ENCODE results near the gene UQCC2. TPM values are rescaled to one million over a fixed set of nuclear protein-coding genes. Genes with fewer than 3 reads are reported as not detected.
A peak's percentile ranks its signal among the peaks of the same experiment; 100 is the strongest.

The UQCC2 gene
- polyA plus RNA-seq, 10 donors = 55.0 to 85.8 (median 69.2) TPM

DNA sequence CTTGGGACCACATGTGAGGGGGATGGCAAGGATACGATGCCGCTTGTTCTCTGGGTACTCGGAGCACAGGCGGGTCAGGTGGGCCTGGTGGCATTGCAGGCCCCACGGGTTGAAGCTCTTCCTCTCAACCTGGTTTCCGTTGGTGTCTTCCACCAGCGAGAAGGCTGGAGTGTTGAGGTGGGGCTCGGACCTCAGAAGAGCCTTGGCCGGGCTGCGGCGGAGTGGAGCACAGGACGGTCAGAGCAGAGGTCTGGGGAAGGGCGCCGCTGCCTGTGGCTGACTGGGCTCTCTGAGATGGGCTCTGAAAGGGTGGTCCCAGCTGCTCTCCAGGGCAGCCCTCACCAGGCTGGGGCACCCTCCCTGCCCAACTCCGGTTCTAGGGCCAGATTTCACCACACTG is 15.2 kb upstream of the UQCC2 start:
- DNase-seq = no peak

DNA sequence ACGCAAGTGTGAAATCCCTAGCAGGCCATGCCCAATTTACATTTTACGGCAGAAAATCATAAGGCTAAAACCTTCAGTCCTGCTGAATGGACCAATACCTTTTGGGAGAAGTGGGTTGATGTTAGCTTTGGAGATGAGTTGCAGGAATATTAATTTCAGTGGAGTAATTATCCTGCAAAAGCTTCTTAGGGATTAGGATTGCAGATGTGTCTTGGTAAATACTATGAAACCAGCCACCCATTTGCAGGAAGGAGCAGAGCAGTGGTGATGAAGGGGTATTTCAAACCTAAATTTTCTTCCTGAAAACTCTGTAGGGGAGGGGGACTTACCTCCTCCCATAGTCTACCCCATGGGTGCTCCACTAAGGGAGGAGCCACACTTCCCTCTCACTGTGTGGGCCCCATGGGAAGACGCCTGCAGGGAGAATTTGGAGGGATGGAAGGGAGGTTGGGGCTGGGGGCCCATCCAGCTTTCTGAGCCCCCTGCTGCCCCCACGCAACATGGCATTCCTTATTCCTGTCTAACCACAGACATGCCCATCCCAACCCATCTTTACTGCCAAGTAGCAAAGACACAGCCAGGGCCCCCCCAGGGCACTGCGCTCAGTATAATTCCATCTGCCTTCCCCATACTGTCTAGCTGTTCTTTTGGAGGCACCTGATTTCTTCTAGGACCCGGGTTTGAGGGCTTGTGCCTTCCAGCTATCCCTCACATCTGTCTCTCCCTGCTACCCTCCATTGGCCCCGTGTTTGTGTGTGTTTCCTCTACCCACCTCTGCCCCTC is 14.6 kb upstream of the UQCC2 start:
- DNase-seq = no peak

DNA sequence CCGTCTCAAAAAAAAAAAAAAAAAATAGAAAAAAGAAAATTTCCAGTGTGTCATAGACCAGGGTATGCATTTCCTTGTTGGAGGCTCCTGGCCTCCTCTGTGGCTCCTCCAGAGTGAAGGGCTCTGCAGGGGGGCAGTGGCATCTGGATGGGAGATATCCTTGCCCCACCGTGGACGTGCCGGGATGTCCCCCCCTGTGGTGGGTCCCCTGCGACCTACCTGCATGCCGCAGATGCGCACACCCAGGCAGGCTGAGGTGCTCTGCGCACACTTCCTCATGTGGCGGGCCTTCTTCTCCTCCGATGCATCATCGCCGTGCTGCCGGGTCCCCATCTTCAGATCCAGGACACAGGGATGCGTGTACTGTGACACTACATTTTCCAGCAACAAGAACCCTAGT is 13.7 kb upstream of the UQCC2 start:
- no peak for DNase-seq

DNA sequence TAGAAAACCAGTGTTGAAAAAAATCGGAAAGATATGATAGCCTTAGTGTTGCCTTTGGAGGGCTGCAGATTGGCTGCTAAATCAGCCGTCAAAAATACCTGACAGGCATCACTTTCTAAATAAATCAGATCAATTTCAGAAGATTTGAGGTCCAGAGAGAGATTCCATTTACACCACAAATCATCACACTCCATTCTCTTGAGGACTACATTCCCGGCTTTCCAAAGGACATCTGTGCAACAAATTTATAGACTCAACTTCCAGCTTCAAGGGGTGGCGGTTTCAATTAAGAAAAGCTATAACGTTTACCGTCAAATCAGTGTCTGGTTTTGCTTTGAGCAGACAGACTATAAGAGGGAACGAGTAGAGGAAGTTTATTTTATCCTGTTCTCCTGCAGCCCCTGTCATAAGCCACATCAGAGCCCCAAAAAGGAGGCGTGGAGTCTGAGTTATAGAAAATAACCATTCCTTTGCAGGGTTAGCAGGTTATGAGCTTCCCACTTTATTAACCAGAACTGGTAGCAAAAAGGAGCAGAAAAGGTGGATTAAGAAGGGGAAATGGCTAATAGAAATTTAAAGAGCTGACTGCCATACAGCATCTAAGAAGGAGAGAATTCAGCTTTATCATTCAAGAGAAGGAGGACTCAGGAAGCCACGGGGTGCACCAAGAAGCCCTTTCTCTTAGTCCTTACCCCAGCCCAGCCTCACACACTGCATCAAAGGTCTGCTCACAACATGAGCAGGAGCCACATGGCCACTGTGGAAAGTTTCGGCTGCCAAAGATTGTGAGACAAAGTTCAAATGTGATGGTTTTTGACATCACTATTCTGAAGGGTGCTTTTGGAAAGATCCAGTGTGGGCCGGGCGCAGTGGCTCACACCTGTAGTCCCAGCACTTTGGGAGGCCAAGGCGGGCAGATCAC is 12.9 kb upstream of the UQCC2 start:
- DNase-seq = no peak

DNA sequence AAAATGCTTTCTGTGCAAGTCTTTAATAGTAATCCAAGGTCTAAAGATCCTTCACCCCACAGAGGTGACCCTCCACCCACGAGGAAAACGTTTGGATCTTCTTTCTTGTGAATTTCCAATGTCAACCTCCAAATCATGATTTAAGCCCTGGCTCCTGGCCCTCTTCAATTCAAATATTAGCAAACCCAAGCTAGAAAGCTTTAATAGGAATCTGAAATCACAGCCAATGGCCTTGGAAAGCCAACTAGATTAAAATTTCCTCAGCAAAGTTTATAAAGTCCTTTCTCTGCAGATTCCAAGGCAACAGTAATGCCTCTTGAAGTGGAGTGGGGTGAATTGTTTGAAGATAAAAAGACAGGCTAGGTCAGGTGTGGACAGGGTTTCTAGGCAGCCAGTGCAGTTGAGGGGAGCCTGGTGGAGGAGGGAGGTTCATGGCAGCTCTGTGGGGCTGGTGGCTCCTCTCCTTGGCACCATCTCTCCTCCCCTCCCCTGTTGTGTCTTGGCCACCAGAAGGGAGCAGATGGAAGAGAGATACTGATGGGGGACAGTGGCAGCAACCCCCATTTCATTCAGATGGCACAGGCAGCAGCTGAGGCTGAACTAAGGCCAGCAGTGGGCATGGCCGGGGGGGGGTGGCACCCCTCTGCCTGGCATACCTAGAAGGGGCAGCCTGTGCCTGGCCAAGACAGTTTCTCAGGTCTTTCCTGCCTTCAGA is 12.0 kb upstream of the UQCC2 start:
- DNase-seq = peak in 1 of 3 donors; percentile 35

DNA sequence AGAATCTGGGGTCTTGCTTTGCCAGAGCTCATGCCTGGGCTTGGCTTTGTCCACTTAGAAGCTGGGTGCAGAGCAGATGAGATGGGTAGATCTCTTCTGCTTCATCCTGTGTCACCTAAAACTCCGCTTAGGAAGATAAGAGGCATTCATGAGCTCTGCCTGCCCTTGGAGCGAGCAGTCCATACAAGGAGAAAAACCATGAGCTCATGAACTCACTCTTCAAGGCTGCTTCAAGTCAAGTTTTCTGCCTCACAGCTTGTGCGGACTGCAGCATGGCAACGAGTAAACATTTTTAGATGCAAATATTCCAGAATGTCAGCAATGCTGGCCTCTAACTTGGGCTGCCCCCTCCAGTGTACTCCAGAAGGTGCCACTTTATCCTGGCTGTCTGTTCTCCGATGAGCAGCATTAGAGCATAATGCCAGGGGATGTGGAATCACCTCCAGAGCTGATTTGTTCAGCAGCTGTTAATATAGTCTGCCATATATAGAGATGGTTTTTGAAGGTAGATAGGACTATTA is 10.7 kb upstream of the UQCC2 start:
- DNase-seq = no peak

DNA sequence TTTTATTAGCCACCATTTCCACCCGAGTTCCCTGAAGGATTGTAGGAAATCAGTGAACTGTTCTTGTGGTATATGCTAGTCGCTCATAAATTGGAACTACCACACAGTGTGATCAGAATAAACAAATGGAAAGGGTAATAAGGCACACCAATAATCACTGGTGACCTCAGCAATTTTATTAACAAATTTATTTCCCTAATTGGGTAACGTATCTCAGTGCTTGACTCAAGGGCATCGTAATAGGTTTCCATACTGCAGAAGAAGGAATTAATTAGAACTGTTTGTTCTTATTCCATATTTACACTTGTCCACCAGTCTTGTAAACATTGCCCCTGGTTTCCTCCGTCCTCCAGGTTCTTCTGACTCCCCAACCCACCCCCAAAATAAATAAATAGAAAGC is 10.0 kb upstream of the UQCC2 start:
- no peak for DNase-seq

DNA sequence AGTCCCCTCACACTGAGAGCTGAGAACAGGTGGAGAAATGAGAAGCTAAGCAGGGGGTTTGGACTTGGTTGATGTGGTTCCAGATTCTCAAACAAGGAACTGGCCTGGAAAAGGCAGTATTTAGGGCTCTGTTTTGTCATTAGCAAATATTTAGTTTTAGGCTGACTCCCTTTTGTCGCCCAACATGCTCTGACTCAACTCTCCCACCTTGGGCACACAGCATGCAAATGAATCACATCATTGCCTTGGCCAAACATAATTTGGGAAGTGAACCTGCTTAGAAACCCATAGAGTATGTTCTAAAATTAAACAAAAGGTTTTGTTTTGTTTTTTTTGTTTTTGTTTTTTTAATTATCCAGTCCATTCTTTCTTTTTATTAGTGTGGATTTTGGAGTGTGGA is 9.5 kb upstream of the UQCC2 start:
- DNase-seq = no peak

DNA sequence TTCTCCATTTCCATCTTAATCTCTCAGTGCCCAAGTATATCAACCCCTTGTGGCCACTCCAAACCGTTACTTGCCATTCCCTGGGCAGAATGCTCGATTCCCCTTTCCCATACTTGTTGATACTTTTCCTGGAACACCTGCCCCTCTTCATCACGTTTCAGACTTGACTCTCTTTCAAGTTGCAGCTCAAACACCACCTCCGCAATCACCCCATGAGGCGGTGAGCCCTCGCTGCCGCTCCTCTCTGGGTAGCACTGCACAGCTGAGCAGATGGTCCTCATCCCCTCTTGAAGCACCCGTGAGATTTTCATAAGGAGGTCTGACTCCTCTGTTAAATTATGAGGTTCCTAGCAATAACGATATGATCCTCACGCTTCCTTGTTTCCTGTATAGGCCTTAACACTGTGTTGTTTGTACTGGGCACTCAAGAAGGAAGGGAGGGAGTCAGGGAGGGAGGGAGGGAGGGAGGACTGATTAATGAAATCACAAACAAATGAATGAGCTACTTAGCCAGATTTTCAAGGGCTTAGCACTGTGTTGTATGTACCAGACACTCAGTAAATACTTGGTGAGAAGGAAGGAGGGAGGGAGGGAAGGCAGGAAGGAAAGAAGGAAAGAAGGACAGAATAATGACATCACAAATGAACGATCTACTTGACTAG is 8.0 kb upstream of the UQCC2 start:
- no peak for DNase-seq

DNA sequence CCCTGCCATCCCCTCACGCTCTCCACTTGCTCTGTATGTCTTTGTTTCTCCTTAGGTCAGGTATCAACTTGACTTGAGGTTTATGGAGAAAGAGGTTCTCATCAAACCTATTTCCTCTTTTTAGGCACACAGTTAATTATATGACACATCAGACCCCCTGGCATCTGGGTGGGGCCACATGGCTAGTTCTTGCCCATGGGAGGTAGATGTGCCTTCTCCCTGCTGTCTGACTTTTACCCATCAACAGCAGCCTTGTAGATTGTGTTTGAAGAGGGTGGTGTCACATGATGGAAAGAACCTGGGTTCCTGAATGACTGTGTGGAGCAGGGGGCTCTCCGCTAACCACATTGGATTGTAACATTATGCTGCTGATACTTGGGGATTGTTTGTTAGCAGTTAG is 7.2 kb upstream of the UQCC2 start:
- DNase-seq = no peak

DNA sequence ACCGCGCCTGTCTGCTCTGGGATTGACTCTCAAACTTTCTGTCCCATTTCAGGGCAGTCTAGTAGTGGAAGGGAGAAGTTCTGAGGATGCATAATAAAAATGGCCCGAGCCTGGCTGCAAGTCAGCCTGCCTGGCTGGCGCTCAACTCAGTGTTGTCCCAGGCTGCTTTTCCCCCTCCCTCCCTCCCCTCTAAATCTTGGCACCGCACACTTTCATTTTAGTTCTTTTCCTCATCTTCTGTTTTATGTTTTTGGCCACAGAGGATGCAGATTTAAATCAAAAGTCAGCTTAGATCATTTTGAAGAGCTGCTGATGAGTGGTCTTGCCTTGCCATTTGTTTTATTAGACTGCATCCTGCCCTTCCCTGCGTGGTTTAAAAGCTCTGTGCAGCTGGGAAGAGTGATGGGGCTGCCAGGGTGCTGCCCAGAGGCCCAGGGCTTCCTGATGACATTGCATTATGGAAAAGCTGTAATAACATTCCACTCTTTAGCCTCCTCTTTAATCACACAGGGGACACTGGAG is 6.5 kb upstream of the UQCC2 start:
- DNase-seq = peak in 2 of 3 donors; percentile 80 to 88

DNA sequence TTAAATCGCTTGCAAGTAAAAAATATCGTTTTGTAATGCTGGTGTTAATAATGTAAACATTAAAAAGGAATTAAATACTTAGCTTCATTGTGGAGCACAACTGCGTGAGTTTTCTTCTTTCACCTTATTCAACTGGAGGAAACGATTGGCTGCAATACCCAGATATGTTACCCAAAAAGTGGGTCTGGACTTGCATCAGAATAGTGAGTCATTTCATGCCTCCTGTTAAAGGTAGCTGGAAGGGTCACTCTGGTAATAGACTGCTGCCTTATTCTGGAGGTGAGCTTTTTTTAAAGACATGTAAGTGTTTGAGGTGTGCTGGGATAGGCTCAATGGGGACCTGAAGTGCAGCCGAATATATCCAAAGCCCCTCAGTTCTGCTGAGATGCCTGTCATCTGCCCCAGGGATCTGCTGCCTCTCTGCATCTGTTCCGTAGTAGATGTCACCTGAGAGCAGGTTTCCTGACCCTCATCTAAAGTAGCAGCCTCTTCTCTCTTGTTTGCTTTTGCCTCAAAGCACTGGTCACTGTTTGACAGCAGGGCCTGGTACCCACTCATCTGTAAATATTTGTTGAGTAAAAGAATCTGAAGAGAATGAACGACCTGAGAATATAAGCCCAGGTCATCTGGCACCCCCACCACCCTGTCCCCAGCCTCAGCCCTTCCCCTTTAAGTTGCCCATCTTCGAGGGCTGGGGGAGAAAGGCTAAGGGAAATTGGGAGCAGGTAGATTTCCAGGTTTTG is 5.6 kb upstream of the UQCC2 start:
- DNase-seq = no peak

DNA sequence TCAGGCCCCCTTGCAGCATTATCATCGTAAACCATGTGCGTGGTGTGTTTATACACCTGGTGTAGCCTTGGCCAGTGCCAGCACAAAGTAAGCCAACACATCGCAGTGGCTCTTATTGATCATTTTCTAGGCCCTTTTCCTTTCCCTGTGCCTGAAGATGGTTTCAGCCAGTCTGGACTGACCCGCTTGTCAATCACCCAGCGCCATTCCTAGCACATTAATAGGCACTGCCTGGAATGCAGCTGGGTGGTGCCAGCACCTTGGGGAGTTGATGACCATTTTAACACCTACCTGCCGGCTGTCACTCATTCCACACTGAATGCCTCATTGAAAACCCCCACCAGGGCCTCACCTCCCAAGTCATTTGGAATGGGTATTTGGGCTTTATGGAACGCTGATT is 4.9 kb upstream of the UQCC2 start:
- no peak for DNase-seq

DNA sequence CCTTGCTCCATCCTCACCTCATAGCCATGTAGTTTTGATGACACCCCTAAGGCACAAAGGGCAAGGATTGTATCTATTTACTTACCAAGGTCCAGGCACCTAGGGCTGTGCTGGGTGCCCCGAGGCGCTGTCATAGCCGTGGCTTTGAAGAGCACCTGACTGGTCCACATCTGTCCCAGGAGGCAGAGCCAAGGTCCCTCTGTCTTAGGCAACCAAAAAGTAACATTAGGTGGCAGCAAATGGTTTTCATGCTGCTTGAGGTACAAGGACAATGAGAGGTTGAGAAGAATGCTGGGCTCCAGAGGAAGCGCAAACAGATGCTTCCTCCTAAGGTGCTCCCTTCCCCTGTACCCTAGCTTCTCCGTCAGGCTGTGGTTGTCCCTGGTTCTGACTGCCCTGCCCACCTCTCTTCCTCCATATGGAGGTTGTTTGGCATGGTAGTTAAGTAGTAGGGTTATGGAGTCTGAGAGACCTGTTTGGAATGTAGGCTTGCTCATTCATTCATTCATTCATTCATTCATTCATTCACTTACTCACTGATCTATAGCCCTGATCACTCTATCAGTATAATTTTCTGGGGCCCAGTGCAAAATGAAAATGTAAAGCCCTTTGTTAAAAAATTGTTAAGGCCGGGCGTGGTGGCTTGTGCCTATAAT is 3.0 kb upstream of the UQCC2 start:
- no peak for DNase-seq

DNA sequence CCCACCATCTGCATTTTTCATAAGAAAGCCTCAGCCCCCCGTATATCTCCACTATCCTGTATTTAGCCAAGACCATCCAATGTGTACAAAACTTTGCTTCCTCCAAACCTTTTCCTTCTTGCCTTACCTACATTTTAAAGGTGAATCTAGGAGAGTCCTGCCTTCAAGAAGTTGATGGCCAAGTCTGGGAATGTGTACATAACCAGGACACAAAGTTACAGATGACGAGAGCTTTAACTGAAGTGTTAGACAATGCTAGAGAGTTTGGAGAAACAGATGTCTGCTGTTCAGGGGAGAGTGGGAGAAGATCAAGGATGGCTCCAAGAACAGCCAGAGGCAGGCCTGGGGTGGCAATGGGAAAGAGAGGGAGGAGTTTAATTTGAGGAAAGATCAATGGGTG is 2.3 kb upstream of the UQCC2 start:
- DNase-seq = no peak

DNA sequence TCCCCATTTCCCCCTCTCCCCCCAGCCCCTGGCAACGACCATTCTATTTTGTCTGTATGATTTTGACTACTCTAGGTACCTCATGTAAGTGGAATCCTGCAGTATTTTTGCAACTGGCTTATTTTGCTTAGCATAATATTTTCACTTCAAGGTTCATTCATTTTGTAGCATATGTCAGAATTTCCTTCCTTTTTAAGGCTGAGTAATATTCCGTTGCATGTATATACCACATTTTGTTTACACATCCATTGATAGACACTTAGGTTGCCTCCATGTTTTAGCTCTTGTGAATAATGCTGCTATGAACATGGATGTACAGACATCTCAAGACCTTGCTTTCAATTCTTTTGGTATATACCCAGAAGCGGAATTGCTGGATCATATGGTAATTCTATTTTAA is 1.4 kb upstream of the UQCC2 start:
- DNase-seq = no peak

DNA sequence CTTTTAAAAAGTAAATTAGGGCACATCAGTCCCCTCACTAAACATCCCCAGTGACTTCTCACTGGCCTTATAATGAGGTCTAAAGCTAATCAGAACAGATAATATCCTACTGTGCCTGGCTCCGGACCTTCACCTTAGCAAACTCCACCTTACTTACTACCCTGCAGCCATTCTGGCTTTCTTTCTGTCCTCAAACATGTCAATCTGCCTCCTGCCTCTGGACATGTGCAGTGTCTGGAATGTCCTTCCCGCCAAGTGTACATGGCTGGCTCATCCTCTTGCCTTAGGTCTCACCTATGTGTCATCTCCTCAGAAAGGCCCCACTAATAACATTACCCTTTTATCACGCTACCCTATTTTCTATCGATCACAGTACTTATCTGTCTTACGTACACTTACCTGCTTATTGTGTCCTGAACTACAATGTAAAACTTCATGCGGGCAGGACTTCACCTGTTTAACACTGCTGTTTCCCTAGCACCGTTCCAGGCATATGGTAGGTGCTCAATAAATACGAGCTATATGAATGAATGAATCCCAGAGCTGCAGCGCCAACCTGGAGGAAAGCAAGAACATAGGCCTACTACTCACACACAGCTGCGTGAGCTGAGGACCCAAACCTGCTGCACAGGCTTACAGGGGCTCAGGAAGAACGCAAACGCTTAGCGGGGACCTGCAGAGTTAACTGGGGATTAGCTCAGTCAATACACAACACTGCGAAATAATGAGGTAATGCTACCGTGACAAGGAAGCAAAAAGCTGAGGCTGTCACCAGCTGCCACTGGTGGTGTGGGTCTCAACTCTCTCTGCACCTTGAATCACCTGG is 991 bp downstream of the UQCC2 start:
- no peak for DNase-seq

DNA sequence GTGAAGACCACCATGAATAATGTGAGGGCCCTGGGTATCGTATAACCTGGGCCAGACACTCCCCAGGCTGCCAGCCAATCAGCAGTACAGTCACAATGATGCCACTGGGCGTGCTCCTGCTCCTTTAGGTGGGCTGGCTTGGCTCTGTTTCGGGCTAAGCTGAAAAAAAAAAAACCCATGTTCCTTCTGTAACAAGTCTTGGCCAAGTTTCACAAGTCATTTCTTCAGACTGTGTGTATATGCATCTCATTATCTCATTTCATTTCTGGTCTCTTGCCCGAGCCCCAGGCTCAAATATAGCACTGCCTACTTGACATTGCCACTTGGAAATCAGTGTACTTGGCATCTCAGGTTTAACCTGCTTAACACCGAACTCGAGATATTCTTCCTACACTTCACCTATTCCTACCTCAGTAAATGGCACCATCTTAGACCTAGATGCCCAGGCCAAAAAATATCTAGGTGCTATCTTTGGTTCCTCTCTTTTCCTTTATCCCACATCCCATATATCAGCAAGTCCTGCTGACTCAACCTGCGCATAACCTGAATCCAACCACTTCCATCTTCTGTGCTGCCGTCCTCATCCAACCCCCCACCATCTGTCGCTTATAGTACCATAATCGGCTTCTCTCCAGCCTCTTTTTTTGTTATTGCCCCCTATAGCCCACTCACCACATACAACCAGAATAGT is 1.8 kb downstream of the UQCC2 start:
- DNase-seq = no peak

Measured in muscle of back (tissue), 11 donors.